Activated T-cell treated with anti-CD3 and anti-CD28 coated beads for 1 hour (primary cell): ENCODE measurements around the gene DNAJC28.
"Not testable (repeated sequence)": the region's sequence is repeated elsewhere in the genome, so short reads cannot be mapped to it uniquely, and the experiment has no call there.

Source experiments
- DNase-seq: peaks from one replicate; pipeline ENCODE4 v3.0.0-alpha.2; 2020; ENCODE audit warnings: low read depth

DNAJC28 gene

GRCh38 chr21:33491373-33492102, at the start of gene DNAJC28:
TSS of gene DNAJC28 (minus strand) at chr21:33491716. CDS start at chr21:33489393, 2,323 bp downstream.
- DNase-seq = peak; percentile 93

GRCh38 chr21:33541105-33541711, 49.7 kb upstream of the DNAJC28 start:
- DNase-seq = no peak

GRCh38 chr21:33540711-33541104, 49.2 kb upstream of the DNAJC28 start:
- DNase-seq = no peak

GRCh38 chr21:33539616-33540015, 48.1 kb upstream of the DNAJC28 start:
- DNase-seq = no peak

GRCh38 chr21:33537212-33537611, 45.7 kb upstream of the DNAJC28 start:
- DNase-seq = no peak

GRCh38 chr21:33531007-33531406, 39.5 kb upstream of the DNAJC28 start:
- DNase-seq = no peak

GRCh38 chr21:33522953-33523349, 31.4 kb upstream of the DNAJC28 start:
- no peak for DNase-seq

GRCh38 chr21:33522297-33522952, 30.9 kb upstream of the DNAJC28 start:
- DNase-seq = no peak

GRCh38 chr21:33518899-33519298, 27.4 kb upstream of the DNAJC28 start:
- no peak for DNase-seq

GRCh38 chr21:33514229-33514628, 22.7 kb upstream of the DNAJC28 start:
- DNase-seq = no peak

- no peak for DNase-seq
These were observed 21.0 kb upstream of the DNAJC28 start for GRCh38 chr21:33512481-33512880.

- no peak for DNase-seq
These were observed 20.1 kb upstream of the DNAJC28 start for GRCh38 chr21:33511639-33512038.

- no peak for DNase-seq
These were observed 19.3 kb upstream of the DNAJC28 start for GRCh38 chr21:33510826-33511225.

- DNase-seq = not testable (repeated sequence)
These were observed 15.5 kb upstream of the DNAJC28 start for GRCh38 chr21:33507003-33507402.

GRCh38 chr21:33505833-33506232, 14.3 kb upstream of the DNAJC28 start:
- DNase-seq = no peak

- no peak for DNase-seq
These were observed 4.8 kb upstream of the DNAJC28 start for GRCh38 chr21:33496345-33496744.

GRCh38 chr21:33495743-33496142, 4.2 kb upstream of the DNAJC28 start:
- no peak for DNase-seq

GRCh38 chr21:33493756-33494155, 2.2 kb upstream of the DNAJC28 start:
- no peak for DNase-seq

GRCh38 chr21:33492571-33492970, 1.1 kb upstream of the DNAJC28 start:
- no peak for DNase-seq

GRCh38 chr21:33490991-33491372, 534 bp downstream of the DNAJC28 start:
- DNase-seq = no peak

- no peak for DNase-seq
These were observed 2.6 kb downstream of the DNAJC28 start for GRCh38 chr21:33488936-33489335.

GRCh38 chr21:33487996-33488395, 3.5 kb downstream of the DNAJC28 start:
- DNase-seq = no peak

GRCh38 chr21:33481314-33481943, 10.1 kb downstream of the DNAJC28 start:
- DNase-seq = no peak
